ENCODE data around the gene AP3B2.
A peak's percentile ranks its signal among the peaks of the same experiment; 100 is the strongest.
"Not testable (repeated sequence)": the region's sequence is repeated elsewhere in the genome, so short reads cannot be mapped to it uniquely, and the experiment has no call there.

AP3B2 gene, protein sequence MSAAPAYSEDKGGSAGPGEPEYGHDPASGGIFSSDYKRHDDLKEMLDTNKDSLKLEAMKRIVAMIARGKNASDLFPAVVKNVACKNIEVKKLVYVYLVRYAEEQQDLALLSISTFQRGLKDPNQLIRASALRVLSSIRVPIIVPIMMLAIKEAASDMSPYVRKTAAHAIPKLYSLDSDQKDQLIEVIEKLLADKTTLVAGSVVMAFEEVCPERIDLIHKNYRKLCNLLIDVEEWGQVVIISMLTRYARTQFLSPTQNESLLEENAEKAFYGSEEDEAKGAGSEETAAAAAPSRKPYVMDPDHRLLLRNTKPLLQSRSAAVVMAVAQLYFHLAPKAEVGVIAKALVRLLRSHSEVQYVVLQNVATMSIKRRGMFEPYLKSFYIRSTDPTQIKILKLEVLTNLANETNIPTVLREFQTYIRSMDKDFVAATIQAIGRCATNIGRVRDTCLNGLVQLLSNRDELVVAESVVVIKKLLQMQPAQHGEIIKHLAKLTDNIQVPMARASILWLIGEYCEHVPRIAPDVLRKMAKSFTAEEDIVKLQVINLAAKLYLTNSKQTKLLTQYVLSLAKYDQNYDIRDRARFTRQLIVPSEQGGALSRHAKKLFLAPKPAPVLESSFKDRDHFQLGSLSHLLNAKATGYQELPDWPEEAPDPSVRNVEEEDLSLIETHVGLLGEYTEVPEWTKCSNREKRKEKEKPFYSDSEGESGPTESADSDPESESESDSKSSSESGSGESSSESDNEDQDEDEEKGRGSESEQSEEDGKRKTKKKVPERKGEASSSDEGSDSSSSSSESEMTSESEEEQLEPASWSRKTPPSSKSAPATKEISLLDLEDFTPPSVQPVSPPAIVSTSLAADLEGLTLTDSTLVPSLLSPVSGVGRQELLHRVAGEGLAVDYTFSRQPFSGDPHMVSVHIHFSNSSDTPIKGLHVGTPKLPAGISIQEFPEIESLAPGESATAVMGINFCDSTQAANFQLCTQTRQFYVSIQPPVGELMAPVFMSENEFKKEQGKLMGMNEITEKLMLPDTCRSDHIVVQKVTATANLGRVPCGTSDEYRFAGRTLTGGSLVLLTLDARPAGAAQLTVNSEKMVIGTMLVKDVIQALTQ

DNA sequence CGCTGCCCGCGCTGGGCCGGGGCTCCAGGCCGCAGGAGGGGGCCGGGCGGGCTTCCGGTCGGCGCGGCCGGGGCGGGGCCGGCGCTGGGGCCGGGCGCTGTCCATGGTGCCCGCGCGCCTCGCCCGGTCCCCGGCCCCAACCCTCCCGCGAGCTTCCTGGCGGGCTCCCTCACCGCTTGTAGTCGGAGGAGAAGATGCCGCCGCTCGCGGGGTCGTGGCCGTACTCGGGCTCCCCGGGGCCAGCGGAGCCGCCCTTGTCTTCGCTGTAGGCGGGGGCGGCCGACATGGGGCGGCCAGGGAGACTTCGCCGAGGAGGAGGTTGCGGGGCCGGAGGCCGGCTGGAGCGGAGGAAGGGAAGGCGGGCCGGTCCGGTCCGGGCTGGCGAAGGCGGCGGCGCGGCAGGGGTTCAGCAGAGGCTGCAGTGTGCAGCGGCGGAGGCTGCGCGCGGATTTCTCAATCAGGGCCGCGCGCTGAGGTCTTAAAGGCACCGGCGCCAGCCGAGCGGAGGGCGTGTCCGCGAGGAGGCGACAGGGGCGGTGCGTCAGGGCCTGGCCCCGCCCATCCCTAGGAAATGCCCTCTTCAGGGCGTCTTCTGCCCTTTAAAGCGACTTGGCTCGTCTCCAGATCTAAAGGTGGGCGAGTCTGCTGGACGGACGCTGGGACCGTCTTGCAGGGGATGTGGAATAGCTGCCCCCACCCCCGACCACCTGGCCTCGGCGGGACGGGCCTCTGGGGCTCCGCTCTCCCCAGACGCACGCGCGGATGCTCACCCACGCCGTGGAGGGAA lies at the start of gene AP3B2:
TSS of gene AP3B2 (minus strand) at position 455 of the 787 bp plus-strand sequence. CDS start at position 286, 169 bp downstream.
- peak; percentile 73 for DNase-seq (ENCODE audit: low read depth)

DNA sequence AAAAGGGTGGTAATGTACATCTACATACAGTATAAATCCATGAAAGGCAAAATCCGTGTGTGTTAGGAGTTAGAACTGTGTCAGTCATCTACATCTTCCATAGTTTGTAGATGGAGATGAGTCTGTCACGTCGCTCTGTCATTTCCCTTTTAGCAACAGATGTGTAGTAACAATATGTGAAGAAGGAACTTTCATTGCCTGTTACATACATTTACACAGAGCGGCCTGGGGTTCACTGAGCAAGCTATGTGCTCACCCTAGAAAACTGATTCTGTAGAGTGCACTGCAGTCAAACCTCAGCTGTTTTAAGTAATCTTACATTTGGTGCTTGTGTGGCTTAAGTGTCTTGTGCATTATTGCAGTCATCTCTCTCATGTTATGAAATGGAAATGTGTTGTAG lies 41.6 kb upstream of the AP3B2 start:
- DNase-seq (ENCODE audit: low read depth): no peak

DNA sequence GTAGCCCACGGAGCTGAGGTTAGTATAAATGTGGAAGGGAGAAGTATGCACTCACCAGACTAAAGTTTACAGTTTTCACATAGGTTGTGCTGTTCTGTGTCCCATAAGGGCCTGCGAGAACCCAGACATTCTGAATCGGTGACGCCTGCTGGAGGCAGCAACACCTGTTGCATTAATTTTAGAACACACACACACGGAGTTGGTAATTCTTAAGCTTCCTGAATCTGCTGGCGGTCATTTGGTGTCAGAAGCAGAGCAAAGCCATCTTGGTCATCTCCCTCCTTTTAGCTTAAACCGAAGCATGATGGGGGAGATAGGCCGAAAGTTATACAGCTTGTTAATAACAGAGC lies 41.1 kb upstream of the AP3B2 start:
- DNase-seq (ENCODE audit: low read depth): no peak

DNA sequence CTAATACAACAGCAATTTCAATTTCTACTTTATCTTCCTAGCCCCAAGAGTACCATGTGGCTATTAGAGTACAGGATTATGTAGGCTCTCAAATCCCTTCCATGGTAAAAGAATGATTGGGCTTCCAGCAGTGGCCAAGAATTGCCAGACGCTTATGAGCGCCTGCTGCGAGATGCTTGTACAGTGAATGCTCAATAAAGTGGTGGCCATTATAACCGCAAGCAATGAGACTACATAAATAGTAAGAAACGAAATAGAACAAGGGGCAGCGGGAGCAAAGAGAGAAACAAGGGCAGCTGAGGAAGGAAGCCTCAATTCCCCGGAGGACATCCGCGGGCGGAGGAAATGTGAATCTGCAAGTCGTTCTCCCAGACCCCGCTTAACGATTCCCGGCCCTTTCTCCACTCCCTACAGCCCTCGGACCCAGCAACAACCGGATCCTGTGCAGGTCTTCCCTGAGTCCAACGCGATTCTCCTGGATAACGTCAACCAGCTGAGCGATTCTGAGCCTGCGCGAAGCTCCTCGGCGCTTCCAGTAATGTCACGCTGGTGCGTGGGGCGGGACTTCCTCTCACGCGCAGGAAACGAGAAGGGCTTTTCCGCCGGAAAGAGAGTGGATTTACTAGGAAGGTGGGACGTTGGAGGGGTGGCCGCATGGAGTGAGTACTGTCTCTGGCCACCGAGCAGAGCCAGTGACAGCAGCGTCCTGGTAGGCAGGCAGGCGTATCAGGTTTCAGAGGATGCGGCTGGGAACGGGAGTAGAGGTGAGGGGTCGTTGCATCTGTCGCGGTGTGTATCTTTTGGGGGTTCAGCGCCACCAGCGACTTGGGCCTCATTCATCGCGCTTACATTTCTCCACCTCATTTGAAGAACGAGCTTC lies 40.5 kb upstream of the AP3B2 start:
- peak; percentile 83 for DNase-seq (ENCODE audit: low read depth)

DNA sequence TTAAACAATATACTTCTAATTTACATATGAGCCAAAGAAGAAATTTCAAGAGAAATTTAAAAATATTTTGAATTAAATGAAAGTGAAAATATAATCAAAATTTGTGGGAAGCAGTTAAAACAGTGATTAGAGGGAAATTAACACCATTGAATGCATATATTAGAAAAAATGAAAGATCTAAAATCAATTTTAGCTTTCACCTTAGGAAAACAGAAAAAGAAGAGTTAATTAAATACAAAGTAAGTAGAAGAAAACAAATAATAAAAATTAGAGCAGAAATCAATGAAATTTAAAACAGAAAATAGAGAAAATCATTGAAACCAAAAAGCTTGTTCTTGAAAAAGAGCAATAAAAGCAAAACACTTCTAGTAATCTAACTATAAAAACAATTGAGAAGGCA lies 38.6 kb upstream of the AP3B2 start:
- DNase-seq (ENCODE audit: low read depth): no peak

DNA sequence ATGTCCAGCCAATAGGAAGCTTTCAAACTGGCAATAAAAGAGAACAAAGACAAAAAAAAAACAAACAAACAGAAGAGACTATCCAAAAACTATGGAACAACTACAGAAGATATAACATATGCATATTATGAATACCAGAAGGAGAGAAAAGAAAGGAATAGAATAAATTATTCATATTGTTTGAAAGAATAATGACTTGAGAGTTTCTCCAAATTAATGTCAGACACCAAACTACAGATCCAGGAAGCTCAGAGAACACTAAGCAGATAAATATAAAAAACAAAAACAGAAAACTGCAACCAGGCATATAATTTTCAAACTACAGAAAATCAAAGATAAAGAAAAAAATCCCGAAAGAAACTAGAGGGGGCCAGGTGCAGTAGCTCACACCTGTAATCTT lies 34.1 kb upstream of the AP3B2 start:
- no peak for DNase-seq (ENCODE audit: low read depth)

DNA sequence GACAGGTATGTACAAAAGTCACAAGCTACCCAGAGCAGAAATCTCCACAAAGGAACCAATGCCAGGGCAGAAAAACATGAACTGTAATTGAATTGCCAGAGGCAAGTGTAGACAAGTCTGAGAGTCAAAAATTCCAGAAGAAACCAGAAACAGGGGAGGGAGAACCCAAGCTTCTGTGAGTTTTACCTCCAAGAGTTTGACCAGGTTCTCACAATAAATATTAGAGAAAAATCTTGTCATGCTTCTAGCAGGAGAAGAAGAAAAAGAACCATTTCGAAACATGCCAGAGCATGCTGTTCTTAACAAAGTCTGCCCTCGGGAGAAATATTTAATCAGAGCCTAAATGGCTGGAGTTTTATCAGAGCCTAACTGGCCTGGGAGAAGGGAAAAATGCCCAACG lies 32.5 kb upstream of the AP3B2 start:
- no peak for DNase-seq (ENCODE audit: low read depth)

DNA sequence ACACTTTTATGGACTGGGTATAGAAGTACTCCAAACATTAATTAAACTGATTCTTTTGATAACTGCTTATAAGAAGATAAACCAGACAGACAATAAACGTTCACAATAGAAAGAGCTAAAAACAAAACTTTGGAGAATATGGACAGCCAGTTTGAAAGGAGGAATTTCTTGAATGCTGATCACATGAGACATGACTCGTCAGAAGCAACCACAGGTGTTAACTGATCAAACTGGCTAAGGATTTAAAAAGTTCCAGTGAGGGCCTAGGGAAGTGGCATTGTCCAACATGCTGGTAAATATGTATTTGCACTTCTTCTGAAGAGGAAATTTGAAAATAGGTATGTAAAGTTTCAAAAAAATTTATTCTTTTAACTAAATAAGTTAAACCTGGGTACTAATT lies 29.4 kb upstream of the AP3B2 start:
- no peak for DNase-seq (ENCODE audit: low read depth)

DNA sequence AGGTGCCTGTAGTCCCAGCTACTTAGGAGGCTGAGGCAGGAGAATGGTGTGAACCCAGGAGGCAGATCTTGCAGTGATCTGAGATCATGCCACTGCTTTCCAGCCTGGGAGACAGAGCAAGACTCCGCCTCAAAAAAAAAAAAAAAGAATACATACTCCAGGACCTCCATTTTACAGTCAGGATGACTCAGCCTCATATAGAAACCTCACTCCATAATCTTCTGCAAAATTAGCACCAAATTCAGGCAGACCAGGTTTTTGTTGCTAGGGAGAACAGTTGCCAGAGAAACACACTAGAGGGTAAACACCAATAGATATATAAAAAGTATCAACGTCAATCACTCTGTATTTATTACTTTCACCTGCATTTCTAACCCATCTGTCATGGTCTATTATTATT lies 28.3 kb upstream of the AP3B2 start:
- no peak for DNase-seq (ENCODE audit: low read depth)

DNA sequence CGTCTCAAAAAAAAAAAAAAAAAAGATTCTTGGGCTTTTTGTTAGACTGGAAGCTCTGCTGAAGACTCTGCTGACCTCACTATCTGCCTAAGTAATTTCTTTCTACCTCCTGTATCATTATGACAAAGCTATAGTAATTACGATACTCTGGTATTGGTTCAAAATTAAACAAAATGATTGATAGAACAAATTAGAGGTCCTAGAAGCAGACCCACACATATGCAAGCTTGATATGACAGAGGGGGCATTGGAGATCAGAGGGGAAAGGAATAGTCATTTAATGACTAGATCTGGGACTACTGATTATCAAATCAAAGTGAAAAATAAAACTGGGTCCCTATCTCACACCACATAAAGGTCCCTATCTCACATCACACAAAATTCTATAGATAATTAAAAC lies 21.9 kb upstream of the AP3B2 start:
- no peak for DNase-seq (ENCODE audit: low read depth)

DNA sequence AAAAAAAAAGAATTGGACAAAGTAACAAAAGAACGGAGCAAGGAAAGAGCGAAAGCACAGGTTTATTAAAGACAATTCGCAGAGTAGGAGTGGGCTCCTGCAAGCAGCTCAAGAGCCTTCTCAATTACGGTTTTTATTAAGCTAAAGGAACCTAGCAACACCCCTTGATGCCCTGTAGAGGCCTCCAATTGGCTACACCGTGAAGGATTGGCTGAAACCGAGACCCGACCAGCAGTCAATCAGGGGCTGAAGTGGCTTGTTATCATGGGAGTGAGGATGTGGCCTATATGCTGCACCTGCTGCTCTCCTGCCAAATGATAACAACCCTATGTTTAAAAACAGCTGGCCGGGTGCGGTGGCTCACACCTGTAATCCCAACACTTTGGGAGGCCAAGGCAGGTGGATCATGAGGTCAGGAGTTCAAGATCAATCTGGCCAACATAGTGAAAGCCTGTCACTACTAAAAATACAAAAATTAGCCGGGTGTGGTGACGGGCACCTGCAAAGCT lies 20.4 kb upstream of the AP3B2 start:
- DNase-seq (ENCODE audit: low read depth): no peak

DNA sequence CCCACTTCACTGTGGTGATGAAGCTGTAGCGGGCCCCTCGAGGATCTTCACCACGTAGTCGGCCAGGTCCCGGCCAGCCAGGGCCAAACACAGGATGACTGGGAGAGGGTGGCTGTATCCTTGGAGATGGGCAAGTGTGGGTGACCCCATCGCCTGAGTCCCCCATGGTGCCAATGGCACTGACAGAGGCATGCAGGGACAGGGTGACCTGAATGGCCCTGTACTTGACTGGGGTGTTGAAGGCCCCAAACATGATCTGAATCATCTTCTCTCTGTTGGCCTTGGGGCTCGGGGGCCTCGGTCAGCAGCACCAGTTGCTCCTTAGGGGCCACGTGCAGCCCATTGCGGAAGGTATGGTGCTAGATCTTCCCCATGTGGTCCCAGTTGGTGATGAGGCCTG lies 17.1 kb upstream of the AP3B2 start:
- DNase-seq (ENCODE audit: low read depth): no peak

DNA sequence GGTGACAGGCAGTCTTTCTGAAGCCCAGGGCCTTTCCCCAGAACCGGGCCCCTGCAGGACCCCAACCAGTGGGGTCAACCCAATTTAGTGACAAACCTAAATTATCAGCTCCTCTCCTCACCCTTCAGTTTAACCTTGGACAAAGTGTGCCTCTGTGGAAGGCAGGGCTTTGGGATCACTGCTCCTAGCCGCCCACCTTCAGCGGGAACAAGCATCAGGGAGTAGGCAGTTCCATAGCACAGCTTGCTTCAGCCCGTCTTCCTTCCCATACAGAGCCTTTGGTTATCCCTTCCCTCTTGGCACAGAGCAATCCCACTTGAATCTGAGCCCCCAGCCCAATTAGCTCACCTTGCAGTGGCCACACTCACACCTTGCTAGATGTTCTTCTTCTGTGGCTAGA lies 5.3 kb upstream of the AP3B2 start:
- DNase-seq (ENCODE audit: low read depth): no peak

DNA sequence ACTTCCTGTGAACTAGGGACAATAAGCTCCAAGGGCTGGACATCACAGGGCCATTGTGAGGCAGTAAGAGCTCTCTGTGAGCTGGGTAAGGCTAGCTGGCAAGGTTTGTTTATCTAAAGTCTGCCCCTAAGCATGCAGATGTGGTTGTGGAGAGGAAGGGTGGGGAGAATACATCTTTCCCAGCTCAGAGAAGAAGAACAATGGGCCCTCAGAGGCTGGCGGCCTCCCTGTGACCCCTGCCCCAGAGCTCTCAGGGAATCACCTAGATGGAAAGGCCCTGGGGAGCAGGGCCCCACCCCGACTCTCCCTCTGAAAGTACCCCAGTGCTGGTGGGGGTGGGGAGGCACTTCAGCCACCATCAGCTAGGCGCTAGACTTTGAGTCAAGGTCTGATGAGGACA lies 4.3 kb upstream of the AP3B2 start:
- DNase-seq (ENCODE audit: low read depth): no peak

DNA sequence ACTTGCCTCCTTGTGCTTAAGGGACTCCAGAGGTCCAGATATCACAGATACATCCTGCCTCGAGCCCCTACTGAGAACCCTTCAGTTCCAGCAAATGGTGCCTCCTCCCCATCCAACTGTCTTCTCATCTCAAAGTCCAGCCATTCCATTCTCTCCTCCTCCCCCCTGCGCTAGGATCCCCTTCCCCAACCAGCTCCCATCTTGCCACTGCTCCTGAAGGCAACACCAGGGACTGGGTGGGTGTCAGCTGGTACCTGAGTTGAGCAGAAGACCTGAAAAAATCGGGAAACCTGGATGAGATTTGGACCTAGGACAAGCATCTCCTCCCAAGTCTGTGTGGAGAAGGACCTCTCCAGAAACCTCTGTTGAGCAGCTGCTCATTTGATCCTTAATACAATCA lies 2.4 kb upstream of the AP3B2 start:
- no peak for DNase-seq (ENCODE audit: low read depth)

DNA sequence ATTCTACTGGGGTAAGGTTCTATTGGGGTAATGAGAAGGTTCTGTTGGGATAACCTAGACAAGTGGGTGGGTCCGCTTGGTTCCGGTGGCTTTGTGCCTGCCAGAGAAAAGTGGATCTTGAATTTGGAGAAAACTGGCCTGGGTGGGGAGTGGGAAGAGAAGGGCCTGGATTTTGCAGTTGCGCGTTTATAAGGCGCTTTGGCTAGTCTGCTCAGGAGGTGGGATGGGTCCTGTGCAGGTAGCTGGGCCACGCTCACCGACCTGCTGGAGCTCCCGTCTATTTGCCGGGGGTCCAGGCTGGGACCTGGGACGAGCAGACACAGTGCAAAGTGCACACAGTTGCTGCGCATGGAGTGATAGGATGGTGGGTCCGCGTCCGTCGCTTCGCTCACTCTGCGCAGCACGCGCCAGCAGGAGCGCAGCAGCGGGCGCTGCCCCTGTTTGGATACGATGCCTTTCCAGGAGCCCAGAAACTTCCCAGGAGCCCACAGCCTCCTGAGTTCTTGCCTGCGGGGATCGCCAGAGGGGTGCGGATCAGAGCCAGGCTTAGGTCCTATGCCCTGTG lies 1.3 kb upstream of the AP3B2 start:
- DNase-seq (ENCODE audit: low read depth): no peak

DNA sequence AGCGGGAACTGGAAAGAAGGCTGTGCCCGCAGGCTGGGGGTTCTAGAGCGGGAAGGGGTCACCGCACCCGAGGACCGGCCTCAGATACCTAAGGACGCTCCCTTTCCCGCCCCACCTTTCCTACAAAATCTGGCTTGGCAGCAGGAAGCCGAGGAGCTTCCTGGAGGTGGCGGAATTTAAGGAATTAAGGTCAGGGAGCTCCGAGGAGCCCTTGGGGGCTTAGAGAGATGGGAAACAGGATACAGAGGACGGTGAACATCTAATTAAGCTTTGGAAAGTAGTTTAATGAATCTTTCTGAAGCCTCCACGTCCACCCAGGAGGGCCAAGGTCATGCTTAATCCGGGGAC lies 507 bp upstream of the AP3B2 start:
- no peak for DNase-seq (ENCODE audit: low read depth)

DNA sequence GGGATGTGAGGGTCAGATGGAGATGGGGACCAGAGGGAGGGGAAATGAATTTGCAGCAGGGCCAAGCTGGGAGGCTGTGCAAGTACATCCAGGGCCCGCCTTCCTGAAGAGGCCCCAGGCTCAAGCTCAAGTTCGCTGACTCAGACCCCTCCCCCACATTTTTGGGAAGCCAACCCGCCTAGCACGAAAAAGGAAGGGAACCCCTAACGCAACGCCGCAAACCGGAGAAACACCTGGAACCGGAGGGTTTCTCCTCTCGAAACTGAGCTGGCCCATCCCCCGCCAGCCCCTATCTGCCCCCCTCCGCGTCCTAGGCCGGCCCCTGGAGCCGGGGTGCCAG lies 624 bp downstream of the AP3B2 start:
- no peak for DNase-seq (ENCODE audit: low read depth)

DNA sequence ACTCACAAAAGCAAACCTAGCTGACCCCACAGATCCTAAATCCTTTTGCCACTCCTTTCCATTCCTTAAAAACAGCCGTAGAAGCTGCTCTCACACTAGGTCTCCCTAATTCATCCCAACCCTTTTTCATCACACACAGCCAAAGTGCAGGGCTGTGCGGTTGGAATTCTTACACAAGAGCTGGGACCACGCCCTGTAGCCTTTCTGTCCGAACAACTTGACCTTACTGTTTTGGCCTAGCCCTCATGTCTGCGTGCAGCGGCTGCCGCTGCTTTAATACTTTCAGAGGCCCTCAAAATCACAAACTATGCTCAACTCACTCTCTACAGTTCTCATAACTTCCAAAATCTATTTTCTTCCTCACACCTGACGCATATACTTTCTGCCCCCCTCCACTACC lies 3.8 kb downstream of the AP3B2 start:
- not testable (repeated sequence) for DNase-seq (ENCODE audit: low read depth)

DNA sequence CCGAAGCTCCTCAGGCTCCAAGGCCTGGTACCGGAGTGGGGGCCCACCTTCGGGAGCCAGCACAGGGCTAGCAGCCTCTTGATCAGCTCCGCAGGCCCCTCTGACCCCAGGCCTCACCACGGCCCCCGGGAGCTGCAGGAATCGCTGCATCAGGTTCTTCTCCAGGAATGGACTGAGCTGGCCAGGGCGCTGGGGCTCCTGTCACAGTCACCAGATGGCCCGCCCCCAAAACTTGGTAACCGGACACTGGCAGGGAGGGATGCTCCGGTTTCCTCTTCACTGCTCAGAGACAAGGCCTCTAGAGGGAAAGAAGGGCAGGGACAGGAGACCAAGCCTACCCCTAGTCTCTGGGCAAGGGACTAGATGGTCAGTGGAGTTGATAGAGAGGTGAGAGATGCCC lies 9.9 kb downstream of the AP3B2 start:
- no peak for DNase-seq (ENCODE audit: low read depth)
